ENCODE measurements around the gene GCNT1.

DNA sequence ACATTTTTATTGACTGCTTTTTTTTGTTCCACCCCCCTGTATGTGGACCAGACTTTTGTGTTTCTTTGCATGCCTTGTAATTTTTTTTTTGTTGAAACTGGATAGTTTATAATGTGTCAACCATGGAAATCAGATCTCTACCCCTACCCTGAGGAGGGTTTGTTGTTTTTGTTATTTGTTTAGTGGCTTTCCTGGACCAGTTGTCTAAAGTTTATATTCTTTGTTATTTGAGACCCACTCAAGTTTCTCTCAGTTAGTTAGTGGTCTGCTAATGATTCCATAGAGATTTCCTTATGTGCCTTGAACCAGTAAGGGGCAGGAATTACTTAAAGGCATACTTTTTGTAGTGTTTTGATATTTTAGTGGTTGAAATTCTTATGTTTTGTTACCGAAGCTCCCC is 41.1 kb downstream of the GCNT1 start:
- TF ChIP-seq, protein P1, sequence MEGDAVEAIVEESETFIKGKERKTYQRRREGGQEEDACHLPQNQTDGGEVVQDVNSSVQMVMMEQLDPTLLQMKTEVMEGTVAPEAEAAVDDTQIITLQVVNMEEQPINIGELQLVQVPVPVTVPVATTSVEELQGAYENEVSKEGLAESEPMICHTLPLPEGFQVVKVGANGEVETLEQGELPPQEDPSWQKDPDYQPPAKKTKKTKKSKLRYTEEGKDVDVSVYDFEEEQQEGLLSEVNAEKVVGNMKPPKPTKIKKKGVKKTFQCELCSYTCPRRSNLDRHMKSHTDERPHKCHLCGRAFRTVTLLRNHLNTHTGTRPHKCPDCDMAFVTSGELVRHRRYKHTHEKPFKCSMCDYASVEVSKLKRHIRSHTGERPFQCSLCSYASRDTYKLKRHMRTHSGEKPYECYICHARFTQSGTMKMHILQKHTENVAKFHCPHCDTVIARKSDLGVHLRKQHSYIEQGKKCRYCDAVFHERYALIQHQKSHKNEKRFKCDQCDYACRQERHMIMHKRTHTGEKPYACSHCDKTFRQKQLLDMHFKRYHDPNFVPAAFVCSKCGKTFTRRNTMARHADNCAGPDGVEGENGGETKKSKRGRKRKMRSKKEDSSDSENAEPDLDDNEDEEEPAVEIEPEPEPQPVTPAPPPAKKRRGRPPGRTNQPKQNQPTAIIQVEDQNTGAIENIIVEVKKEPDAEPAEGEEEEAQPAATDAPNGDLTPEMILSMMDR (IDR thresholded peaks at IDR 0.05) = no peak
- TF ChIP-seq, protein P2, sequence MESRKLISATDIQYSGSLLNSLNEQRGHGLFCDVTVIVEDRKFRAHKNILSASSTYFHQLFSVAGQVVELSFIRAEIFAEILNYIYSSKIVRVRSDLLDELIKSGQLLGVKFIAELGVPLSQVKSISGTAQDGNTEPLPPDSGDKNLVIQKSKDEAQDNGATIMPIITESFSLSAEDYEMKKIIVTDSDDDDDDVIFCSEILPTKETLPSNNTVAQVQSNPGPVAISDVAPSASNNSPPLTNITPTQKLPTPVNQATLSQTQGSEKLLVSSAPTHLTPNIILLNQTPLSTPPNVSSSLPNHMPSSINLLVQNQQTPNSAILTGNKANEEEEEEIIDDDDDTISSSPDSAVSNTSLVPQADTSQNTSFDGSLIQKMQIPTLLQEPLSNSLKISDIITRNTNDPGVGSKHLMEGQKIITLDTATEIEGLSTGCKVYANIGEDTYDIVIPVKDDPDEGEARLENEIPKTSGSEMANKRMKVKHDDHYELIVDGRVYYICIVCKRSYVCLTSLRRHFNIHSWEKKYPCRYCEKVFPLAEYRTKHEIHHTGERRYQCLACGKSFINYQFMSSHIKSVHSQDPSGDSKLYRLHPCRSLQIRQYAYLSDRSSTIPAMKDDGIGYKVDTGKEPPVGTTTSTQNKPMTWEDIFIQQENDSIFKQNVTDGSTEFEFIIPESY (IDR thresholded peaks at IDR 0.05; ENCODE audit: borderline replicate concordance, low read depth) = no peak
- TF ChIP-seq, protein P3, sequence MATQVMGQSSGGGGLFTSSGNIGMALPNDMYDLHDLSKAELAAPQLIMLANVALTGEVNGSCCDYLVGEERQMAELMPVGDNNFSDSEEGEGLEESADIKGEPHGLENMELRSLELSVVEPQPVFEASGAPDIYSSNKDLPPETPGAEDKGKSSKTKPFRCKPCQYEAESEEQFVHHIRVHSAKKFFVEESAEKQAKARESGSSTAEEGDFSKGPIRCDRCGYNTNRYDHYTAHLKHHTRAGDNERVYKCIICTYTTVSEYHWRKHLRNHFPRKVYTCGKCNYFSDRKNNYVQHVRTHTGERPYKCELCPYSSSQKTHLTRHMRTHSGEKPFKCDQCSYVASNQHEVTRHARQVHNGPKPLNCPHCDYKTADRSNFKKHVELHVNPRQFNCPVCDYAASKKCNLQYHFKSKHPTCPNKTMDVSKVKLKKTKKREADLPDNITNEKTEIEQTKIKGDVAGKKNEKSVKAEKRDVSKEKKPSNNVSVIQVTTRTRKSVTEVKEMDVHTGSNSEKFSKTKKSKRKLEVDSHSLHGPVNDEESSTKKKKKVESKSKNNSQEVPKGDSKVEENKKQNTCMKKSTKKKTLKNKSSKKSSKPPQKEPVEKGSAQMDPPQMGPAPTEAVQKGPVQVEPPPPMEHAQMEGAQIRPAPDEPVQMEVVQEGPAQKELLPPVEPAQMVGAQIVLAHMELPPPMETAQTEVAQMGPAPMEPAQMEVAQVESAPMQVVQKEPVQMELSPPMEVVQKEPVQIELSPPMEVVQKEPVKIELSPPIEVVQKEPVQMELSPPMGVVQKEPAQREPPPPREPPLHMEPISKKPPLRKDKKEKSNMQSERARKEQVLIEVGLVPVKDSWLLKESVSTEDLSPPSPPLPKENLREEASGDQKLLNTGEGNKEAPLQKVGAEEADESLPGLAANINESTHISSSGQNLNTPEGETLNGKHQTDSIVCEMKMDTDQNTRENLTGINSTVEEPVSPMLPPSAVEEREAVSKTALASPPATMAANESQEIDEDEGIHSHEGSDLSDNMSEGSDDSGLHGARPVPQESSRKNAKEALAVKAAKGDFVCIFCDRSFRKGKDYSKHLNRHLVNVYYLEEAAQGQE (IDR thresholded peaks at IDR 0.05; ENCODE audit: low read depth, low read length) = no peak
- TF ChIP-seq POLR2AphosphoS5 (IDR thresholded peaks at IDR 0.05; ENCODE audit: low read depth, low read length) (no peak), EP300 (IDR thresholded peaks at IDR 0.05; ENCODE audit: borderline replicate concordance in 1 of 2, low read depth in 1 of 2, low read length in 1 of 2) (no peak), JUND (IDR thresholded peaks at IDR 0.05) (no peak), YY1 (IDR thresholded peaks at IDR 0.05; ENCODE audit: low read depth) (no peak)
- TF ChIP-seq, protein P4, sequence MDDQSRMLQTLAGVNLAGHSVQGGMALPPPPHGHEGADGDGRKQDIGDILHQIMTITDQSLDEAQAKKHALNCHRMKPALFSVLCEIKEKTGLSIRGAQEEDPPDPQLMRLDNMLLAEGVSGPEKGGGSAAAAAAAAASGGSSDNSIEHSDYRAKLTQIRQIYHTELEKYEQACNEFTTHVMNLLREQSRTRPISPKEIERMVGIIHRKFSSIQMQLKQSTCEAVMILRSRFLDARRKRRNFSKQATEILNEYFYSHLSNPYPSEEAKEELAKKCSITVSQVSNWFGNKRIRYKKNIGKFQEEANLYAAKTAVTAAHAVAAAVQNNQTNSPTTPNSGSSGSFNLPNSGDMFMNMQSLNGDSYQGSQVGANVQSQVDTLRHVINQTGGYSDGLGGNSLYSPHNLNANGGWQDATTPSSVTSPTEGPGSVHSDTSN (IDR thresholded peaks at IDR 0.05) = no peak

All from SK-N-SH (cell line).